HG03469 (cell line): ENCODE measurements around the gene ERICH3.
A peak's percentile ranks its signal among the peaks of the same experiment; 100 is the strongest.

Experiments used
- ATAC-seq: cut with Tn5 transposase; IDR thresholded peaks from one replicate; pipeline ENCODE4 v1.9.1; 2021; ENCODE audit warnings: mild to moderate bottlenecking, moderate library complexity, moderate number of reproducible peaks; ENCODE audit not compliant: unreplicated experiment

The ERICH3 gene, protein sequence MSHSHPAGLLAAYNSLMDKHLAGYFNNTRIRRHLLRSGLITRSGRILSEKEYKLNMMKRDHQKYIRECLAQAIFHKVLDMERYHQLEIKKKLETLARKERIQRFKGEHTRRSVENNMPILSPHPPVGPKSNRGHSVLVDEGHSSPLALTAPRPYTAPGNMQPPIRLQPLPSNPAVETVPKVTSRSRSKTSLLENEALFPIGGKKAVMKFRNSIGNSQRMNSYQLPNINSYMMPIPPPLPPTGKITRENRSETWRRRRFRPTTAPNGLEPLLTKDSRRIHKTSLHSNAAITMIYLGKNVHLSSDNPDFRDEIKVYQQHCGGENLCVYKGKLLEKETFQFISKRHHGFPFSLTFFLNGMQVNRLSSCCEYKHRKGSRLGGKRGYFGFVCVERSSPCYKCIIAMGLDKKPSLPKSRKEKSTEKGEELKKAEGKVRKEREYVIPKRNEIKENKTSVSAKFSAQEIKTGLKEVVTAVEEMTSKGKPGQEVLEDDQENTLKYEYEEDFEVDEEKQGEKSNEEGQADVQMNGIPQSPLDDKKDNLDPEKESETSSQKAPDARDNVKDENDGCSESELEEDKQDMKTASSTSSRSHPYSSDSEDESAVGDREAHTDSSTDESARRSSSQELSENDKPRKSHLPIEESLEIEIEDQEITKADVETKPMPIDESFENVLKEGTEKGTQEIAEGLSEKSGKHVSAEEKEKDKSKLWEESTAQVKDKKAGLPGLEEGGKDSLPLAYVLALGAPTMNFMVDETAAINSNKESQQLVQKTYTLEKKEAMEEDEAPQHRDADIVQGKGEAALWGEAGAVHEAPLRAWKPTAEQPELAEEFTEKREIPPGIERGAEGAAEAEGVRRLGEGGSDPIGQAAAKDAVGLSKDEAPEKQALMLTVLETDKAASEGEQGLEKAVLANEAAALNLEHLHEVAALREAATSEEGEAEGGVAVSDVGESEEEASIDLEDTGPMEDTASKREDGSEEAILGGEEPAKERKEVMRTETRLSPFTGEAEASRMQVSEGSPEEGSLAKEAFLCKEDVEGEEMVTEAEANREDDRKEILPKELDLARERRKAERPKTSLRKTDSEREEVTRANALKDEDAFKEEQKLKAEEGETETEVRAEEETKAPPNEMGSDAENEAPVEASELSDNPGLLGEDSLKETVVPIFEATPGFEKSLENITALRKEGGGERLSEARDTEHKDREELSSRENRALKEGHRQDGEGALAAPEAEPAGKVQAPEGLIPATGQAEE (N-terminal part only)

GRCh38 chr1:74673351-74674111, at the start of gene ERICH3:
ERICH3 (minus strand) TSS chr1:74673792; CDS start chr1:74673519, 273 bp downstream.
- peak; percentile 47 for ATAC-seq

GRCh38 chr1:74717626-74718025, 44.0 kb upstream of the ERICH3 start:
- no peak for ATAC-seq

DNA sequence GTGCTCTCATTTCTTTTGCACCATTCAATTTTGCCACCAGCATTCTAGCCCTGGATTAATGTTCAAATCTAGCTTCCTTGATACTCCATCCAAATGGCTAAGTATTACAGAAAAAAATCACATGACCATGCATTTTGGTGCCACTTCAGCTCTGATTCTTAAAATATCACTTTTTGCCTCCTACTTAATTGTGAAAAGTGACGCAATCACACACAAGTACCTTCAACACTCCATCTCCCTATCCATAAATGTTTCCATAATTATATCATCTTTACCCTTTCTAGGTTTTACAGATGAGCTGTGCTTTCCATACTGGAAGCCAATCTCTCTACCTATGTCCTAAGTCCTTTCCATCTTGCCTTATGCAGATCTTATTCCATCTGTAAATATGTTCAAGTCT, 43.2 kb upstream of the ERICH3 start:
- no peak for ATAC-seq

- no peak for ATAC-seq
Observed at GRCh38 chr1:74715806-74716205, 42.2 kb upstream of the ERICH3 start.

DNA sequence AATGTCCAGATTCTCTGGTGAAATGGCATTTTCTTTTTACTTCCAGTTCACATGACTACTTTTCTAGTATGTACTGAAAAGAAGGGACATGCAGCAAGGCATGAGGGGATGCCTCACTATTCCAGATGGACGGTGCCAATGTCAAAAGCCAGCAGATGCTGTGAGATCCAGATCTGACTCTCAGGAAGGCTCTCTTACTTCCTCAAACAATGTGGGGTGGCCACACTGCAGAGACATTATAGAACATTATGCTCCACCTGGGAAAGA, 41.6 kb upstream of the ERICH3 start:
- ATAC-seq: no peak

GRCh38 chr1:74714429-74715235, 41.0 kb upstream of the ERICH3 start:
- ATAC-seq: no peak

DNA sequence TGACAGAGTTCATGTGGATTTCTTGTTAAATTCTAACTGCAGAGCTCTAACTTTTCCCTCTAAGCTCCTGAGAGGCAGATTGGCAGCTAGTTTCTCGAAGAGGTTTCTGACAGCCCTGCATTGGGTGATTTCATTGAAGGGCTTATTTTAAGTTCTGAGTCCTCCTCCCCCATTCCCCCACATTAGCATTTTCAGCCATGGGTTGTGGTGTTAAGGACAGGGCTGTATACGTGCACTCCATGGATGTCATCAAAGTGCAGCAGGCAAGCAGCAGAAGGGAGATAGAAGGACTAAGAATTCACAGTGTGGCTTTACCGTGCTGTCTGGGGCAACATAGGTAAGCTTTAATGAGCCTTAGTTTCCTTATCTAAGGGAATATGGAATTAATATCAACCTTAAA, 40.3 kb upstream of the ERICH3 start:
- no peak for ATAC-seq

GRCh38 chr1:74712881-74713280, 39.3 kb upstream of the ERICH3 start:
- no peak for ATAC-seq

GRCh38 chr1:74703386-74704182, 30.0 kb upstream of the ERICH3 start:
- ATAC-seq: no peak

DNA sequence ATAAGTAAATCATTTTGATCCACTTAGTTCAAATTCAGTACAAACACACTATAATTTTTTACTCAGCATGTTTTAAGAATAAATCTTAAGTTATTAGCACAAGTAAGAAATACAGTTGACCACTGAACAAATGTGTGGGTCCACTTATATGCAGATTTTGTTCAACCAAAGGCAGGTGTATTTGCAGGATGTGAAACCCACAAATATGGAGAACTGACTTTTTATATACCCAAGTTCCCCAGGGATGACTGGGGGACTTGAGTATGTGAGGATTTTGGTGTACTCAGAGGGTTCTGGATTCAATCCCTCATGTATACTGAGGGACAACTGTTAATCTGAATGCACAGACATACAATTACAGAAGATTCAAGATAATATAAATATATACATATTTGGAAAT, 25.7 kb upstream of the ERICH3 start:
- ATAC-seq: no peak

- no peak for ATAC-seq
Observed at GRCh38 chr1:74697832-74698231, 24.2 kb upstream of the ERICH3 start.

GRCh38 chr1:74693473-74693872, 19.9 kb upstream of the ERICH3 start:
- ATAC-seq: no peak

DNA sequence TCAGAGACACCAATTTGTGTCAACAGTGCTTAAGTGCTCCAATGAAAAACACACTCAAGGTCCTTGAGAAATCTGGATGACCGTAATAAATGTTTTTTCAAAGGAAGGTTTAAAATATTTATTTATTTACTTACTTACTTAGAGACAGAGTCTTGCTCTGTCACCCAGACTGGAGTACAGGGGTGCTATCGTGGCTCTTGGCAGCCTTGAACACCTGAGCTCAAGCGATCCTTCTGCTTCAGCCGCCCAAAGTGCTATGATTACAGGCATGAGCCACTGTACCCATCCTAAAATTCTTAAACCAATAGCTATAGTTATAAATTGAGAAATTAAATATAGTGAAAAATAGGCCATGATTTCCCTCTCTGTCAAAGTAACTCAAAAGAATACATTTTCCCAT, 17.3 kb upstream of the ERICH3 start:
- no peak for ATAC-seq

GRCh38 chr1:74690364-74690696, 16.7 kb upstream of the ERICH3 start:
- ATAC-seq: no peak

DNA sequence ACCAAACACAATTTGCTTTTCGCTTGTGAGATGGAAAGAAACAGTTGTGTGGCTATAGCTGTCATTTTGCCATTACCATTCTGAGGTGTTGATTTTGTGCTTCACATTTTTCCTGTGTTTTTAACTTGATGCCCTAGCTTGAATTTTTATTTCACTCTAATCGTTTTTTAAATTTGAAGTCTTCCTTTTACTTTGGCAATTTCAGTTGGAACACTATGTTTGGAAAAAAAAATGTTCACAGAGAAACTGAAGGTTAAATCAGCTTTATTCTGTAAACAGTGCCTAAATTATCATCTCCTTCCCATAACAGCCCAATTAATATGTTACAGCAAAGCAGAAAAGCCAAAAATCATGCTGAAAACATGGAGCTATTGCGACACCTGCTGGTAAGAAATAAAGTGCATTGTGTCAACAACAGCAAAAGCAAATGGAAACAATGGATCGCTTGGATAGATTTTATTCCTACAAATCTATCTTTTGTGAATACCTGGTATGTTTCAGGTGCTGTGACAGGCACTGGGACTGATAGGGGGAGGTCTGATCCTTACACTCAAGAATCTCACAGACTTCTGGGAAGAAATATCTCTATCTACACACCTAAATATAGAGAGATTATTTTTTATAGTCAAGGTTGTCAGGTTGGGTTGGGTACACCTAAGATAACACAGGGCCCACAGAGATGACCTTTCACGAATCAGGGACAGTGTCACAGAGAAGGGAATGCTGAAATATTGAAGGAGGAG, 16.2 kb upstream of the ERICH3 start:
- ATAC-seq: peak; percentile 59

- no peak for ATAC-seq
Observed at GRCh38 chr1:74686928-74687327, 13.3 kb upstream of the ERICH3 start.

DNA sequence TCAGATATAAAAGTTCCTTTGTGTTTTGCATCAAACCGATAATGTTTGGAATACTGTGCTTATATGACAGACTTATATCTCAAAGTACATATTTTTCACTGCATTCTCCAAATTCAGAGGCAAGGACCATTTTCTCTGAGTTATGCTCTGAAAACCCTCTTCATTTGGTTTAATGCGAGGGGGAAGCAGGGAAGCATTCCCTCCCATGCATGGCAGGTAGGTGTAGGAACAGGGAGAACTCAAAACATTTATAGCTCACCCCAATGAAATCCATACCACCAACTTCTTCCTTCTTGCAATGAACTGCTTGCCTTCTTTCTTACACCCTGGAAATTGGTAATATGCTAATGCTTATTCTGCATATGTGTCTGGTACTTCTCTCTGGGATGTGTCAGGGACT, 10.7 kb upstream of the ERICH3 start:
- no peak for ATAC-seq

GRCh38 chr1:74683656-74684055, 10.1 kb upstream of the ERICH3 start:
- no peak for ATAC-seq

DNA sequence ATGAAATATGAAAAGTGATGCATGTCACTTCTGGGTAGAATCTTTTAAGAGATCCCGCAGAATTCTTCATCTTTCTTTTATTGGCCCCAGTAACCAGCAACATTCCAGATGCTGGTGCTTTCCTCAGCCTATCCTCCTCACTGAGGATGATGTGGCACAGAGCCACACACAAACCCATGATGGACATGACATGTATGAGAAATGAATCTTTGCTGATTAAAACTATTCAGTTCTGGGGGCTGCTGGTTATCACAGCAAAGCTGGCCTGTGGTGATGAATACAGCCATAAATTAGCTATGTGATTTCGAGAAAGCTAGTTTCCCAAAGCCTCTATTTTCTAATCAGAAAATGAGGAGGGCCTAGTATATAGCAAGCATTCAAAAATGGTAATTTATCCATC, 8.3 kb upstream of the ERICH3 start:
- no peak for ATAC-seq
